ENCODE data around the gene GDF7. TPM values are rescaled to one million over a fixed set of nuclear protein-coding genes. Genes with fewer than 3 reads are reported as not detected.
"Not testable (repeated sequence)": the region's sequence is repeated elsewhere in the genome, so short reads cannot be mapped to it uniquely, and the experiment has no call there.

GDF7 gene
- polyA plus RNA-seq, 1 donor (not counting 4 experiments of a cell fraction or from before 2014, with no cell fraction given) = not detected

GRCh38 chr2:20716164-20716563 is 49.2 kb downstream of the GDF7 start:
- FAIRE-seq; dilution Hi-C loops (cut with MboI; ENCODE audit: extremely low pct_ligation_motif_present, low sequenced_read_pairs): not testable (repeated sequence)

GRCh38 chr2:20717641-20718040 is 50.7 kb downstream of the GDF7 start:
- Histone ChIP-seq H3K36me3 (ENCODE audit: control insufficient read depth in 2 of 2, extremely low read depth in 1 of 2, insufficient read depth in 2 of 2, low read length in 2 of 2) (no peaks in the 10 kb centered on the region), H3K9me3 (ENCODE audit: control insufficient read depth, low read depth, low read length) (no peaks in the 10 kb centered on the region), H3K4me3 (ENCODE audit: control insufficient read depth in 2 of 3, extremely low read depth in 1 of 3, insufficient read depth in 2 of 3, low read depth in 1 of 3, low read length in 3 of 3) (no peak overlapping the region), H3K4me1 (ENCODE audit: control insufficient read depth, extremely low read depth, insufficient read depth, low read length) (no peaks in the 10 kb centered on the region), H2AFZ (ENCODE audit: control insufficient read depth, low read length) (no peak overlapping the region), H3K27ac (ENCODE audit: control insufficient read depth, insufficient read depth, low read length) (no peak overlapping the region), H3K4me2 (ENCODE audit: control insufficient read depth, extremely low read depth, insufficient read depth, low read depth, low read length) (no peak overlapping the region), H3K79me2 (ENCODE audit: control insufficient read depth, insufficient read depth, low read length) (no peaks in the 10 kb centered on the region), H3K9me1 (ENCODE audit: control insufficient read depth, extremely low read depth, insufficient read depth, low read length) (no peaks in the 10 kb centered on the region), H3K27me3 (ENCODE audit: control insufficient read depth, extremely low read depth, insufficient read depth, low read length) (no peaks in the 10 kb centered on the region), H3K9ac (ENCODE audit: control insufficient read depth, extremely low read depth, insufficient read depth, low read length) (no peak overlapping the region), H4K20me1 (ENCODE audit: control insufficient read depth, extremely low read depth, insufficient read depth, low read length) (no peaks in the 10 kb centered on the region)
- no peak for TF ChIP-seq CTCF (optimal IDR thresholded peaks at IDR 0.05 in 1 of 3, IDR thresholded peaks at IDR 0.05 in 1 of 3, conservative IDR thresholded peaks at IDR 0.05 in 1 of 3; ENCODE audit: extremely low read depth in 1 of 3, insufficient read depth in 2 of 3, low read length in 3 of 3)
- no peak for TF ChIP-seq EZH2 (IDR thresholded peaks at IDR 0.05; ENCODE audit: low read length)
- dilution Hi-C loops (cut with MboI; ENCODE audit: extremely low pct_ligation_motif_present, low sequenced_read_pairs) = no loop called here
- no peak for DNase-seq (ENCODE audit: low read depth, low spot score)
- no peak for FAIRE-seq

More at GRCh38 chr2:20716164-20716563, 49.2 kb downstream of the GDF7 start:
- not testable (repeated sequence) for H3K9ac ChIP-seq (ENCODE audit: control insufficient read depth, extremely low read depth, insufficient read depth, low read length); H3K4me3 ChIP-seq (ENCODE audit: control insufficient read depth in 2 of 3, extremely low read depth in 1 of 3, insufficient read depth in 2 of 3, low read depth in 1 of 3, low read length in 3 of 3); H3K27ac ChIP-seq (ENCODE audit: control insufficient read depth, insufficient read depth, low read length); H3K79me2 ChIP-seq (ENCODE audit: control insufficient read depth, insufficient read depth, low read length); DNase-seq (ENCODE audit: low read depth, low spot score); H3K4me1 ChIP-seq (ENCODE audit: control insufficient read depth, extremely low read depth, insufficient read depth, low read length); H3K36me3 ChIP-seq (ENCODE audit: control insufficient read depth in 2 of 2, extremely low read depth in 1 of 2, insufficient read depth in 2 of 2, low read length in 2 of 2); H3K9me1 ChIP-seq (ENCODE audit: control insufficient read depth, extremely low read depth, insufficient read depth, low read length); H2AFZ ChIP-seq (ENCODE audit: control insufficient read depth, low read length); H3K4me2 ChIP-seq (ENCODE audit: control insufficient read depth, extremely low read depth, insufficient read depth, low read depth, low read length); H4K20me1 ChIP-seq (ENCODE audit: control insufficient read depth, extremely low read depth, insufficient read depth, low read length); H3K9me3 ChIP-seq (ENCODE audit: control insufficient read depth, low read depth, low read length); H3K27me3 ChIP-seq (ENCODE audit: control insufficient read depth, extremely low read depth, insufficient read depth, low read length)

- Histone ChIP-seq H3K36me3 (ENCODE audit: control insufficient read depth in 2 of 2, extremely low read depth in 1 of 2, insufficient read depth in 2 of 2, low read length in 2 of 2) (no peaks in the 10 kb centered on the region), H3K4me1 (ENCODE audit: control insufficient read depth, extremely low read depth, insufficient read depth, low read length) (no peaks in the 10 kb centered on the region), H3K9me1 (ENCODE audit: control insufficient read depth, extremely low read depth, insufficient read depth, low read length) (no peaks in the 10 kb centered on the region), H4K20me1 (ENCODE audit: control insufficient read depth, extremely low read depth, insufficient read depth, low read length) (no peaks in the 10 kb centered on the region), H3K9me3 (ENCODE audit: control insufficient read depth, low read depth, low read length) (no peaks in the 10 kb centered on the region), H3K9ac (ENCODE audit: control insufficient read depth, extremely low read depth, insufficient read depth, low read length) (no peak overlapping the region), H3K4me2 (ENCODE audit: control insufficient read depth, extremely low read depth, insufficient read depth, low read depth, low read length) (no peak overlapping the region), H2AFZ (ENCODE audit: control insufficient read depth, low read length) (no peak overlapping the region), H3K27me3 (ENCODE audit: control insufficient read depth, extremely low read depth, insufficient read depth, low read length) (no peaks in the 10 kb centered on the region), H3K79me2 (ENCODE audit: control insufficient read depth, insufficient read depth, low read length) (no peaks in the 10 kb centered on the region), H3K27ac (ENCODE audit: control insufficient read depth, insufficient read depth, low read length) (no peak overlapping the region), H3K4me3 (ENCODE audit: control insufficient read depth in 2 of 3, extremely low read depth in 1 of 3, insufficient read depth in 2 of 3, low read depth in 1 of 3, low read length in 3 of 3) (no peak overlapping the region)
- FAIRE-seq (no peak), DNase-seq (ENCODE audit: low read depth, low spot score) (no peak)
- dilution Hi-C loops (cut with MboI; ENCODE audit: extremely low pct_ligation_motif_present, low sequenced_read_pairs) = no loop called here
- no peak for TF ChIP-seq CTCF (optimal IDR thresholded peaks at IDR 0.05 in 1 of 3, IDR thresholded peaks at IDR 0.05 in 1 of 3, conservative IDR thresholded peaks at IDR 0.05 in 1 of 3; ENCODE audit: extremely low read depth in 1 of 3, insufficient read depth in 2 of 3, low read length in 3 of 3)
- no peak for TF ChIP-seq EZH2 (IDR thresholded peaks at IDR 0.05; ENCODE audit: low read length)
Observed at GRCh38 chr2:20722592-20723240, 55.8 kb downstream of the GDF7 start.
